ENCODE results near the gene COL6A3.

The COL6A3 gene

GRCh38 chr2:237278568-237278967, 135.4 kb downstream of the COL6A3 start:
- H3K4me1 ChIP-seq (ENCODE audit: insufficient read depth, low read length, poor library complexity, severe bottlenecking), result no peaks in the 10 kb centered on the region
- TF ChIP-seq CTCF (conservative IDR thresholded peaks at IDR 0.05; ENCODE audit: low read length), result no peak
- TF ChIP-seq EZH2phosphoT487 (IDR thresholded peaks at IDR 0.05; ENCODE audit: borderline replicate concordance), result no peak
- no peak overlapping the region for H3K9ac ChIP-seq (ENCODE audit: low read depth, low read length, poor library complexity, severe bottlenecking)
- H2AFZ ChIP-seq (ENCODE audit: low read length), result no peak overlapping the region
- no peak overlapping the region for H3K4me2 ChIP-seq (ENCODE audit: low read depth, low read length, poor library complexity, severe bottlenecking)
- H3K27me3 ChIP-seq (ENCODE audit: insufficient read depth, low read length, poor library complexity, severe bottlenecking), result no peaks in the 10 kb centered on the region
- H3K9me2 ChIP-seq (replicated peaks; ENCODE audit: low read depth, low read length), result no peaks in the 10 kb centered on the region
- H3K79me2 ChIP-seq (ENCODE audit: insufficient read depth, low read length), result no peaks in the 10 kb centered on the region
- no peak overlapping the region for H3K4me3 ChIP-seq (ENCODE audit: low read length, poor library complexity, severe bottlenecking)
- H3K9me3 ChIP-seq (ENCODE audit: insufficient read depth, low read depth, low read length), result no peaks in the 10 kb centered on the region
- no peaks in the 10 kb centered on the region for H3K36me3 ChIP-seq (ENCODE audit: insufficient read depth, low read length)
- no peaks in the 10 kb centered on the region for H3F3A ChIP-seq (ENCODE audit: low read depth)
- no peaks in the 10 kb centered on the region for H4K20me1 ChIP-seq (ENCODE audit: insufficient read depth, low read length, poor library complexity, severe bottlenecking)

GRCh38 chr2:237276716-237277490, 137.1 kb downstream of the COL6A3 start:
- Histone ChIP-seq H3K4me1 (ENCODE audit: insufficient read depth, low read length, poor library complexity, severe bottlenecking) (no peaks in the 10 kb centered on the region), H2AFZ (ENCODE audit: low read length) (no peak overlapping the region), H4K20me1 (ENCODE audit: insufficient read depth, low read length, poor library complexity, severe bottlenecking) (no peaks in the 10 kb centered on the region), H3K9me2 (replicated peaks; ENCODE audit: low read depth, low read length) (no peaks in the 10 kb centered on the region), H3K4me3 (ENCODE audit: low read length, poor library complexity, severe bottlenecking) (no peak overlapping the region), H3K9me3 (ENCODE audit: insufficient read depth, low read depth, low read length) (no peaks in the 10 kb centered on the region), H3K36me3 (ENCODE audit: insufficient read depth, low read length) (no peaks in the 10 kb centered on the region), H3K79me2 (ENCODE audit: insufficient read depth, low read length) (no peaks in the 10 kb centered on the region), H3F3A (ENCODE audit: low read depth) (no peaks in the 10 kb centered on the region), H3K4me2 (ENCODE audit: low read depth, low read length, poor library complexity, severe bottlenecking) (no peak overlapping the region), H3K9ac (ENCODE audit: low read depth, low read length, poor library complexity, severe bottlenecking) (no peak overlapping the region), H3K27me3 (ENCODE audit: insufficient read depth, low read length, poor library complexity, severe bottlenecking) (no peaks in the 10 kb centered on the region)
- no peak for TF ChIP-seq EZH2phosphoT487 (IDR thresholded peaks at IDR 0.05; ENCODE audit: borderline replicate concordance)
- no peak for TF ChIP-seq CTCF (conservative IDR thresholded peaks at IDR 0.05; ENCODE audit: low read length)

Measured in Loucy (cell line).